Prostate gland (tissue), 2 donors: ENCODE results near the gene MTARC1. TPM values are rescaled to one million over a fixed set of nuclear protein-coding genes. Genes with fewer than 3 reads are reported as not detected.

Experiments
- DNase-seq: peaks from one replicate; pipeline ENCODE4 v3.0.0-alpha.2; 2019; ENCODE audit warnings: low spot score
- H3K27ac ChIP-seq, 2 donors: fragments of 200-600 bp; sonication (generic); 2 replicates each; pipeline ENCODE4 v1.5.1; 2017 to 2019
- H3K27me3 ChIP-seq: fragments of 200-600 bp; sonication (generic); replicated peaks from 2 replicates; pipeline ENCODE4 v1.5.1; 2019; ENCODE audit not compliant: insufficient read depth
- H3K36me3 ChIP-seq, 2 donors: fragments of 200-600 bp; sonication (generic); 1 replicate in 1 of 2; 2 replicates in 1 of 2; pipeline versions ENCODE4 v1.5.1 to v1.8.1; 2017 to 2019
- H3K4me1 ChIP-seq: fragments of 200-600 bp; sonication (generic); replicated peaks from 2 replicates; pipeline ENCODE4 v1.5.1; 2019
- H3K4me3 ChIP-seq, 2 donors: fragments of 200-600 bp; sonication (generic); 2 replicates each; pipeline ENCODE4 v1.5.1; 2017 to 2019
- H3K9me3 ChIP-seq: fragments of 200-600 bp; sonication (generic); 2 replicates; pipeline ENCODE4 v1.5.1; 2017
- CTCF ChIP-seq, 4 experiments: fragments of 200-600 bp in 2 of 4; fragments of 450-650 bp in 2 of 4; sonication (generic) in 2 of 4; IDR thresholded peaks; 1 replicate in 3 of 4; 2 replicates in 1 of 4; pipeline ENCODE4 v1.5.1; 2016 to 2019; ENCODE audit warnings: antibody characterized with exemption in 4 of 4, mild to moderate bottlenecking in 2 of 4, moderate library complexity in 2 of 4
- POLR2A ChIP-seq: fragments of 450-650 bp; IDR thresholded peaks from one replicate; pipeline ENCODE4 v1.6.1; 2016; ENCODE audit warnings: antibody characterized with exemption, mild to moderate bottlenecking
- POLR2AphosphoS5 ChIP-seq: sonication (generic); formaldehyde crosslinking; IDR thresholded peaks from one replicate; pipeline ENCODE4 v1.6.1; 2017; ENCODE audit warnings: antibody characterized with exemption
- WGBS: methylation state at CpG from one replicate; pipeline ENCODE4 v1.1.5; 2018; 5-methylcytosine and 5-hydroxymethylcytosine counted together
- intact Hi-C: fragments of 100-400 bp; cut with DNase I; formaldehyde crosslinking; loops from one replicate; pipeline ENCODE4 v1.14.2; 2022
- total RNA-seq, 2 donors: library from RNA; depleted of rRNA; stranded (reverse); fragments of >200 nt; gene quantifications; one replicate each; pipeline ENCODE4 v1.1.0, GENCODE V29; 2016

The MTARC1 gene
- total RNA-seq, 2 donors from 2014 or later = 5.7 to 29.7 TPM

- Histone ChIP-seq H3K9me3 (no peaks in the 10 kb centered on the region), H3K27me3 (no peaks in the 10 kb centered on the region), H3K4me1 (no peaks in the 10 kb centered on the region), H3K27ac (no peak overlapping the region), H3K4me3 (no peak overlapping the region), H3K36me3 (no peaks in the 10 kb centered on the region)
- intact Hi-C loops = no loop called here
- no peak for DNase-seq
- TF ChIP-seq POLR2A (no peak), POLR2AphosphoS5 (no peak), CTCF (IDR thresholded peaks at IDR 0.05) (no peak)
- 61% methylated on average over 2 of the region's 2 CpGs for WGBS
These were observed 46.7 kb downstream of the MTARC1 start for GRCh38 chr1:220833436-220833835.

- no peak overlapping the region for H3K4me3 ChIP-seq
- H3K4me1 ChIP-seq = no peaks in the 10 kb centered on the region
- DNase-seq = no peak
- WGBS = 93% methylated on average over 4 of the region's 4 CpGs
- TF ChIP-seq POLR2AphosphoS5 (no peak), POLR2A (no peak), CTCF (IDR thresholded peaks at IDR 0.05) (no peak)
- no peaks in the 10 kb centered on the region for H3K36me3 ChIP-seq
- H3K27ac ChIP-seq = no peak overlapping the region
- no peaks in the 10 kb centered on the region for H3K27me3 ChIP-seq
- intact Hi-C loops = no loop called here
- H3K9me3 ChIP-seq = no peaks in the 10 kb centered on the region
These were observed 47.6 kb downstream of the MTARC1 start for GRCh38 chr1:220834155-220834870.

Other genes with a start within 250 kb of the MTARC1 start
- gene C1orf115, start 96.5 kb upstream of the MTARC1 start, total RNA-seq = 10 to 100 TPM; 26.9 to 79.4 TPM
- gene MTARC2, start 38.6 kb upstream of the MTARC1 start, total RNA-seq = 10 to 100 TPM; 22.2 to 44.4 TPM
- gene HLX, start 92.5 kb downstream of the MTARC1 start, total RNA-seq = 1 to 10 TPM; 2.3 to 8.2 TPM